ENCODE data around the gene GINS2.

DNA sequence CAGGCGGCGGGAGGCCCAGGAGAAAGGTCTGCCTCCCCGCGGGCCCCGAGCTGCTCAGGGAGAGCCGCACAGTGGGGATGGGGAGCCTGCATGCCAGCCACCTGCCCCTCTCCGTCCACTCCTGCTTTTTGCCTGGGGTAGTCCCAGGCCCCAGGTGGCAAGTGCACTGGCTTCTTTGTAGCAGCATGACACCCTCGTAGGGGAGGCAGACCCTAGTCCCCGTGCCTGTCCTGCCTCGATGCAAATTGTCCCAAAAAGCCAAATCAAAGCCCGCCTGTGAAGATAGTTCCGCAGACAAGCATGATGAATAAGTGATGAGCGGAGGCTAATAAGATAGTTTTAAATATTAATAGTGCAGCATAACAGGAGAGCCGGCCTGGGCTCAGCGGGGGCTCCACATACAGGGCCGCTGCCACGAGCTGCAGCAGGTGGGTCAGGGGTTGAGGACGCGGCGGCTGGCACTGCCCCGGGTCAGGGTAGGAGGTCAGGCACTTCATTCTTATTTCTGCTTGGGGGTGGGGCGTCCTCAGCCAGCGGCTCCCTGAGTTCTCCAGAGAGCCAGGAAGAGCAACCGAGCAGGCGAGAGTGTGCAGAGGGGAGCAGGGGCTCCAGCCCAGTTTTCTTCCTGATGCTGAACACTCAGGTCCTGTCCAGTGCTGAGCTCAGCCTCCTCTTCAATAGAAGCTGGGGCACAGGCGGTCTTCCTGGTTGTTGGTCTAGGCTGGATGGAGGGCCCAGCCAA is 26.8 kb downstream of the GINS2 start:
- TF ChIP-seq, protein P1, sequence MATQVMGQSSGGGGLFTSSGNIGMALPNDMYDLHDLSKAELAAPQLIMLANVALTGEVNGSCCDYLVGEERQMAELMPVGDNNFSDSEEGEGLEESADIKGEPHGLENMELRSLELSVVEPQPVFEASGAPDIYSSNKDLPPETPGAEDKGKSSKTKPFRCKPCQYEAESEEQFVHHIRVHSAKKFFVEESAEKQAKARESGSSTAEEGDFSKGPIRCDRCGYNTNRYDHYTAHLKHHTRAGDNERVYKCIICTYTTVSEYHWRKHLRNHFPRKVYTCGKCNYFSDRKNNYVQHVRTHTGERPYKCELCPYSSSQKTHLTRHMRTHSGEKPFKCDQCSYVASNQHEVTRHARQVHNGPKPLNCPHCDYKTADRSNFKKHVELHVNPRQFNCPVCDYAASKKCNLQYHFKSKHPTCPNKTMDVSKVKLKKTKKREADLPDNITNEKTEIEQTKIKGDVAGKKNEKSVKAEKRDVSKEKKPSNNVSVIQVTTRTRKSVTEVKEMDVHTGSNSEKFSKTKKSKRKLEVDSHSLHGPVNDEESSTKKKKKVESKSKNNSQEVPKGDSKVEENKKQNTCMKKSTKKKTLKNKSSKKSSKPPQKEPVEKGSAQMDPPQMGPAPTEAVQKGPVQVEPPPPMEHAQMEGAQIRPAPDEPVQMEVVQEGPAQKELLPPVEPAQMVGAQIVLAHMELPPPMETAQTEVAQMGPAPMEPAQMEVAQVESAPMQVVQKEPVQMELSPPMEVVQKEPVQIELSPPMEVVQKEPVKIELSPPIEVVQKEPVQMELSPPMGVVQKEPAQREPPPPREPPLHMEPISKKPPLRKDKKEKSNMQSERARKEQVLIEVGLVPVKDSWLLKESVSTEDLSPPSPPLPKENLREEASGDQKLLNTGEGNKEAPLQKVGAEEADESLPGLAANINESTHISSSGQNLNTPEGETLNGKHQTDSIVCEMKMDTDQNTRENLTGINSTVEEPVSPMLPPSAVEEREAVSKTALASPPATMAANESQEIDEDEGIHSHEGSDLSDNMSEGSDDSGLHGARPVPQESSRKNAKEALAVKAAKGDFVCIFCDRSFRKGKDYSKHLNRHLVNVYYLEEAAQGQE (IDR thresholded peaks at IDR 0.05; ENCODE audit: unreplicated experiment) = no peak
- TF ChIP-seq, protein P2, sequence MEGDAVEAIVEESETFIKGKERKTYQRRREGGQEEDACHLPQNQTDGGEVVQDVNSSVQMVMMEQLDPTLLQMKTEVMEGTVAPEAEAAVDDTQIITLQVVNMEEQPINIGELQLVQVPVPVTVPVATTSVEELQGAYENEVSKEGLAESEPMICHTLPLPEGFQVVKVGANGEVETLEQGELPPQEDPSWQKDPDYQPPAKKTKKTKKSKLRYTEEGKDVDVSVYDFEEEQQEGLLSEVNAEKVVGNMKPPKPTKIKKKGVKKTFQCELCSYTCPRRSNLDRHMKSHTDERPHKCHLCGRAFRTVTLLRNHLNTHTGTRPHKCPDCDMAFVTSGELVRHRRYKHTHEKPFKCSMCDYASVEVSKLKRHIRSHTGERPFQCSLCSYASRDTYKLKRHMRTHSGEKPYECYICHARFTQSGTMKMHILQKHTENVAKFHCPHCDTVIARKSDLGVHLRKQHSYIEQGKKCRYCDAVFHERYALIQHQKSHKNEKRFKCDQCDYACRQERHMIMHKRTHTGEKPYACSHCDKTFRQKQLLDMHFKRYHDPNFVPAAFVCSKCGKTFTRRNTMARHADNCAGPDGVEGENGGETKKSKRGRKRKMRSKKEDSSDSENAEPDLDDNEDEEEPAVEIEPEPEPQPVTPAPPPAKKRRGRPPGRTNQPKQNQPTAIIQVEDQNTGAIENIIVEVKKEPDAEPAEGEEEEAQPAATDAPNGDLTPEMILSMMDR (conservative IDR thresholded peaks at IDR 0.05; ENCODE audit: low read depth in 2 of 2) = no peak
- TF ChIP-seq POLR2AphosphoS5 (IDR thresholded peaks at IDR 0.05; ENCODE audit: low read depth) = no peak
- TF ChIP-seq STAT1 (IDR thresholded peaks at IDR 0.05; ENCODE audit: unreplicated experiment) = no peak
- TF ChIP-seq ETS1 (IDR thresholded peaks at IDR 0.05) = no peak
- no peak for TF ChIP-seq EZH2phosphoT487 (IDR thresholded peaks at IDR 0.05; ENCODE audit: unreplicated experiment)
